ENCODE measurements around the gene CPSF3.

GRCh38 chr2:9497017-9497416 is 73.6 kb downstream of the CPSF3 start:
- TF ChIP-seq CTCF (IDR thresholded peaks at IDR 0.05; ENCODE audit: insufficient read depth, low read depth, low read length) (no peak), EZH2 (IDR thresholded peaks at IDR 0.05; ENCODE audit: insufficient read depth, low read length) (no peak)

Measured in astrocyte (in vitro differentiated cells and primary cell).